HepG2 (cell line): ENCODE data around the gene SPOP. TPM values are rescaled to one million over a fixed set of nuclear protein-coding genes. Genes with fewer than 3 reads are reported as not detected.

Experiments used
- ATAD3A ChIP-seq: sonication (generic); formaldehyde crosslinking; IDR thresholded peaks from 2 replicates; pipeline ENCODE4 v1.4.0; 2020; ENCODE audit warnings: missing genetic modification reagents
- BATF2 ChIP-seq: sonication (generic); formaldehyde crosslinking; IDR thresholded peaks from 2 replicates; pipeline ENCODE4 v1.8.0; 2022; ENCODE audit warnings: mild to moderate bottlenecking, missing genetic modification reagents, moderate library complexity
- BCLAF1 ChIP-seq: fragments of 450-650 bp; IDR thresholded peaks from 2 replicates; pipeline ENCODE4 v1.6.1; 2017; ENCODE audit warnings: mild to moderate bottlenecking
- HMGXB3 ChIP-seq: sonication (generic); formaldehyde crosslinking; IDR thresholded peaks from 2 replicates; pipeline ENCODE4 v1.4.0; 2020; ENCODE audit warnings: missing genetic modification reagents, borderline replicate concordance
- JUND ChIP-seq: sonication (generic); formaldehyde crosslinking; IDR thresholded peaks from 2 replicates; pipeline ENCODE4 v1.8.0; 2022; ENCODE audit warnings: mild to moderate bottlenecking, missing genetic modification reagents
- MBNL3 ChIP-seq: fragments of 250-450 bp; sonication (Bioruptor Pico); conservative IDR thresholded peaks from 2 replicates; pipeline ENCODE4 v1.8.0; 2022; ENCODE audit warnings: mild to moderate bottlenecking, inconsistent platforms
- SPEN ChIP-seq: sonication (generic); formaldehyde crosslinking; IDR thresholded peaks from 2 replicates; pipeline ENCODE4 v1.5.1; 2020; ENCODE audit warnings: low read depth, mild to moderate bottlenecking, missing genetic modification reagents
- SYNCRIP ChIP-seq: fragments of 200-400 bp; formaldehyde crosslinking; IDR thresholded peaks from 2 replicates; pipeline ENCODE4 v1.6.1; 2018; ENCODE audit warnings: mild to moderate bottlenecking, low read depth, low read length; ENCODE audit not compliant: insufficient read depth
- U2AF1 ChIP-seq: fragments of 200-400 bp; formaldehyde crosslinking; optimal IDR thresholded peaks from 2 replicates; pipeline ENCODE3; 2017; ENCODE audit warnings: mild to moderate bottlenecking, low read depth, low read length
- WIZ ChIP-seq: sonication (generic); formaldehyde crosslinking; IDR thresholded peaks from 2 replicates; pipeline ENCODE4 v1.5.1; 2020; ENCODE audit warnings: mild to moderate bottlenecking, missing genetic modification reagents
- ZBTB25 ChIP-seq: IDR thresholded peaks from 2 replicates; pipeline ENCODE4 v1.6.1; 2018; ENCODE audit warnings: missing genetic modification reagents
- ZFAT ChIP-seq: sonication (generic); formaldehyde crosslinking; conservative IDR thresholded peaks from 2 replicates; pipeline ENCODE4 v1.8.1; 2023; ENCODE audit warnings: missing genetic modification reagents, inconsistent platforms
- ZNF18 ChIP-seq: sonication (generic); formaldehyde crosslinking; IDR thresholded peaks from 2 replicates; pipeline ENCODE4 v1.8.0; 2022; ENCODE audit warnings: mild to moderate bottlenecking, missing genetic modification reagents; ENCODE audit not compliant: insufficient replicate concordance
- ZNF292 ChIP-seq: sonication (generic); formaldehyde crosslinking; IDR thresholded peaks from 2 replicates; pipeline ENCODE4 v1.8.1; 2022; ENCODE audit warnings: mild to moderate bottlenecking, low read depth, missing genetic modification reagents, borderline replicate concordance
- ZNF503 ChIP-seq: sonication (generic); formaldehyde crosslinking; IDR thresholded peaks from 2 replicates; pipeline ENCODE4 v1.4.0; 2020; ENCODE audit warnings: missing genetic modification reagents
- polyA plus RNA-seq, 8 experiments: library from polyadenylated mRNA; depleted of rRNA in 3 of 8; stranded (reverse) in 7 of 8; unstranded in 1 of 8; fragments of >200 nt; fragmentation: Illumina TruSeq in 4 of 8; extraction: Trizol in 4 of 8; gene quantifications; 2 replicates each; pipeline versions ENCODE4 v1.2.1 to v1.2.3, GENCODE V29; 2011 to 2016; ENCODE audit warnings: low read depth in 4 of 8, missing spikeins in 1 of 8, mixed read lengths in 1 of 8; ENCODE audit not compliant: insufficient read depth in 1 of 8
- total RNA-seq, 5 experiments: library from RNA; depleted of rRNA; stranded (reverse); fragments of >200 nt; fragmentation: Illumina TruSeq; extraction: Trizol; gene quantifications; 2 replicates each; pipeline ENCODE4 v1.2.3, GENCODE V29; 2016; ENCODE audit warnings: low read depth in 1 of 5

The SPOP gene
- total and polyA plus RNA-seq, 2 of the 13 experiments (the other 11 are each of a cell fraction or from before 2014, with no cell fraction given), result 52.8 to 60.8 TPM

GRCh38 chr17:49556223-49556943, 121.5 kb downstream of the SPOP start (continued):
- peak; percentile 40; the same call in 1 of the 2 replicates for TF ChIP-seq ZNF292 (CRISPR knock-in tag)
- TF ChIP-seq U2AF1, result peak; percentile 65
- TF ChIP-seq BCLAF1, result no peak
- no peak for TF ChIP-seq SYNCRIP
- peak; percentile 89 for TF ChIP-seq SPEN (CRISPR knock-in tag)
- TF ChIP-seq HMGXB3 (CRISPR knock-in tag), result 0 out of 2 replicates have a peak, but pooled peaks have one; percentile 59
- TF ChIP-seq ATAD3A (CRISPR knock-in tag), result peak; percentile 40; the same call in 1 of the 2 replicates
- TF ChIP-seq ZBTB25 (CRISPR knock-in tag), result peak; percentile 69; the same call in 1 of the 2 replicates
- TF ChIP-seq ZNF503 (CRISPR knock-in tag), result no peak
- TF ChIP-seq BATF2, result no peak
- TF ChIP-seq ZNF18 (CRISPR knock-in tag), result no peak
- TF ChIP-seq ZFAT (CRISPR knock-in tag), result no peak
- TF ChIP-seq WIZ (CRISPR knock-in tag), result peak; percentile 16; the same call in 1 of the 2 replicates
- no peak for TF ChIP-seq MBNL3 (CRISPR knock-in tag)
- no peak for TF ChIP-seq JUND
